H9 (cell line): ENCODE measurements around the gene NXNL2. TPM values are rescaled to one million over a fixed set of nuclear protein-coding genes. Genes with fewer than 3 reads are reported as not detected.

Experiments
- DNase-seq: peaks from one replicate; pipeline ENCODE4 v3.0.0-alpha.2; 2017
- H2AFZ ChIP-seq: one replicate; pipeline ENCODE4 v1.6.1; 2013; ENCODE audit warnings: mild to moderate bottlenecking, low read length, control low read depth, moderate library complexity
- H2AK5ac ChIP-seq: 2 replicates; pipeline ENCODE4 v1.6.1; 2013; ENCODE audit warnings: low read length, control low read depth, mixed read lengths; ENCODE audit not compliant: insufficient read length
- H2BK120ac ChIP-seq: one replicate; pipeline ENCODE4 v1.6.1; 2013; ENCODE audit warnings: low read depth, mild to moderate bottlenecking, low read length, control low read depth, inconsistent platforms; ENCODE audit not compliant: poor library complexity, severe bottlenecking
- H2BK12ac ChIP-seq: 2 replicates; pipeline ENCODE4 v1.6.1; 2013; ENCODE audit warnings: low read length, control low read depth, mixed read lengths, low read depth; ENCODE audit not compliant: insufficient read length
- H2BK15ac ChIP-seq: 2 replicates; pipeline ENCODE4 v1.6.1; 2013; ENCODE audit warnings: low read depth, low read length, control low read depth
- H2BK20ac ChIP-seq: one replicate; pipeline ENCODE4 v1.6.1; 2013; ENCODE audit warnings: low read depth, mild to moderate bottlenecking, low read length, control low read depth, inconsistent platforms; ENCODE audit not compliant: poor library complexity, severe bottlenecking
- H2BK5ac ChIP-seq: 2 replicates; pipeline ENCODE4 v1.6.1; 2013; ENCODE audit warnings: low read length, control low read depth, mixed read lengths; ENCODE audit not compliant: insufficient read length
- H3K14ac ChIP-seq: 2 replicates; pipeline ENCODE4 v1.6.1; 2013; ENCODE audit warnings: low read length, control low read depth; ENCODE audit not compliant: insufficient read depth
- H3K18ac ChIP-seq: 2 replicates; pipeline ENCODE4 v1.6.1; 2013; ENCODE audit warnings: low read depth, mild to moderate bottlenecking, mixed read lengths, low read length, control low read depth; ENCODE audit not compliant: insufficient read length
- H3K23ac ChIP-seq: 2 replicates; pipeline ENCODE4 v1.6.1; 2013; ENCODE audit warnings: low read length, control low read depth, mixed read lengths, low read depth; ENCODE audit not compliant: insufficient read length
- H3K23me2 ChIP-seq: 2 replicates; pipeline ENCODE4 v1.6.1; 2013; ENCODE audit warnings: low read depth, mild to moderate bottlenecking, mixed read lengths, low read length, control low read depth; ENCODE audit not compliant: insufficient read length, poor library complexity, severe bottlenecking
- H3K27ac ChIP-seq: 2 replicates; pipeline ENCODE4 v1.5.1; 2013; ENCODE audit warnings: low read length, control low read depth, mixed read lengths, low read depth; ENCODE audit not compliant: insufficient read length
- H3K27me3 ChIP-seq: 2 replicates; pipeline ENCODE4 v1.6.1; 2013; ENCODE audit warnings: low read length, control low read depth, inconsistent platforms; ENCODE audit not compliant: insufficient read depth
- H3K4ac ChIP-seq: 2 replicates; pipeline ENCODE4 v1.6.1; 2013; ENCODE audit warnings: low read depth, mild to moderate bottlenecking, control low read depth, inconsistent platforms, low read length, moderate library complexity
- H3K4me1 ChIP-seq: 2 replicates; pipeline ENCODE4 v1.6.1; 2013; ENCODE audit warnings: low read length, control low read depth, inconsistent platforms; ENCODE audit not compliant: insufficient read depth
- H3K4me2 ChIP-seq: 2 replicates; pipeline ENCODE4 v1.6.1; 2013; ENCODE audit warnings: low read length, control low read depth, mixed read lengths; ENCODE audit not compliant: insufficient read length, insufficient read depth
- H3K56ac ChIP-seq: 2 replicates; pipeline ENCODE4 v1.6.1; 2013; ENCODE audit warnings: low read depth, mild to moderate bottlenecking, mixed read lengths, low read length, control low read depth; ENCODE audit not compliant: insufficient read length
- H3K79me1 ChIP-seq: 2 replicates; pipeline ENCODE4 v1.6.1; 2013; ENCODE audit warnings: low read depth, mild to moderate bottlenecking, moderate library complexity, low read length, control low read depth, inconsistent platforms; ENCODE audit not compliant: insufficient read depth, poor library complexity, severe bottlenecking
- H3K79me2 ChIP-seq: 2 replicates; pipeline ENCODE4 v1.6.1; 2013; ENCODE audit warnings: low read length, control low read depth, inconsistent platforms; ENCODE audit not compliant: insufficient read depth
- H3K9ac ChIP-seq: 2 replicates; pipeline ENCODE4 v1.6.1; 2013; ENCODE audit warnings: low read length, control low read depth, mixed read lengths; ENCODE audit not compliant: insufficient read length; ENCODE audit errors: extremely low read depth
- H3K9me3 ChIP-seq: one replicate; pipeline ENCODE4 v1.6.1; 2013; ENCODE audit warnings: low read depth, low read length, inconsistent platforms; ENCODE audit not compliant: control insufficient read depth
- H3T11ph ChIP-seq: one replicate; pipeline ENCODE4 v1.6.1; 2013; ENCODE audit warnings: mild to moderate bottlenecking, low read length, control low read depth, inconsistent platforms
- H4K20me1 ChIP-seq: one replicate; pipeline ENCODE4 v1.6.1; 2013; ENCODE audit not compliant: control insufficient read depth, insufficient read length, insufficient read depth
- H4K5ac ChIP-seq: 2 replicates; pipeline ENCODE4 v1.6.1; 2013; ENCODE audit warnings: low read depth, mild to moderate bottlenecking, mixed read lengths, low read length, control low read depth; ENCODE audit not compliant: insufficient read length
- H4K8ac ChIP-seq: replicated peaks from 2 replicates; pipeline ENCODE4 v1.6.1; 2013; ENCODE audit warnings: low read length, control low read depth, mixed read lengths, low read depth; ENCODE audit not compliant: insufficient read length
- H4K91ac ChIP-seq: 2 replicates; pipeline ENCODE4 v1.6.1; 2013; ENCODE audit warnings: low read depth, mild to moderate bottlenecking, moderate library complexity, mixed read lengths, low read length, control low read depth; ENCODE audit not compliant: insufficient read length
- H3K27ac Mint-ChIP-seq, 3 experiments: 2 replicates in 2 of 3; 3 replicates in 1 of 3; pipeline ENCODE4 v1.8.0; 2020 to 2021; ENCODE audit warnings: mixed read lengths in 3 of 3, mild to moderate bottlenecking in 1 of 3, moderate library complexity in 1 of 3
- H3K27me3 Mint-ChIP-seq: 2 replicates; pipeline ENCODE4 v1.8.0; 2021; ENCODE audit warnings: low read depth, mild to moderate bottlenecking, moderate library complexity, mixed read lengths
- H3K36me3 Mint-ChIP-seq, 3 experiments: 2 replicates in 2 of 3; 3 replicates in 1 of 3; pipeline ENCODE4 v1.8.0; 2020 to 2021; ENCODE audit warnings: low read depth in 3 of 3, mixed read lengths in 3 of 3; ENCODE audit not compliant: insufficient read depth in 1 of 3
- H3K4me1 Mint-ChIP-seq, 2 experiments: 2 replicates each; pipeline ENCODE4 v1.8.0; 2020; ENCODE audit warnings: mixed read lengths in 2 of 2
- H3K4me3 Mint-ChIP-seq, 2 experiments: 2 replicates in 1 of 2; 3 replicates in 1 of 2; pipeline ENCODE4 v1.8.0; 2020 to 2021; ENCODE audit warnings: mild to moderate bottlenecking in 2 of 2, mixed read lengths in 2 of 2, moderate library complexity in 1 of 2
- H3K9me3 Mint-ChIP-seq, 2 experiments: 2 replicates in 1 of 2; 3 replicates in 1 of 2; pipeline ENCODE4 v1.8.0; 2020; ENCODE audit warnings: mild to moderate bottlenecking in 2 of 2, mixed read lengths in 2 of 2, moderate library complexity in 1 of 2
- WGBS: extraction: QIAGEN DNeasy Blood & Tissue Kit; methylation state at CpG from one replicate; pipeline ENCODE4 v1.1.7; 2013; ENCODE audit warnings: missing lambda C conversion rate, low lambda C conversion rate, mixed read lengths; ENCODE audit not compliant: insufficient read length; ENCODE audit errors: extremely low coverage; 5-methylcytosine and 5-hydroxymethylcytosine counted together
- long read RNA-seq: library from polyadenylated mRNA; unstranded; transcript quantifications from one replicate; pipeline ENCODE4 v2.0.0, GENCODE V29; 2020
- total RNA-seq: library from RNA; stranded (reverse); gene quantifications from 2 replicates; pipeline ENCODE4 v1.2.1, GENCODE V29; 2021
- TF ChIP-seq, protein P1 (sequence below): fragments of 200-600 bp; sonication (generic); conservative IDR thresholded peaks from 3 replicates; pipeline ENCODE4 v1.8.0; 2021; ENCODE audit warnings: antibody characterized with exemption, mild to moderate bottlenecking

The NXNL2 gene
- 0.33 and 0.57 TPM in 2 replicates for total RNA-seq
- long read RNA-seq: 0 reads

DNA sequence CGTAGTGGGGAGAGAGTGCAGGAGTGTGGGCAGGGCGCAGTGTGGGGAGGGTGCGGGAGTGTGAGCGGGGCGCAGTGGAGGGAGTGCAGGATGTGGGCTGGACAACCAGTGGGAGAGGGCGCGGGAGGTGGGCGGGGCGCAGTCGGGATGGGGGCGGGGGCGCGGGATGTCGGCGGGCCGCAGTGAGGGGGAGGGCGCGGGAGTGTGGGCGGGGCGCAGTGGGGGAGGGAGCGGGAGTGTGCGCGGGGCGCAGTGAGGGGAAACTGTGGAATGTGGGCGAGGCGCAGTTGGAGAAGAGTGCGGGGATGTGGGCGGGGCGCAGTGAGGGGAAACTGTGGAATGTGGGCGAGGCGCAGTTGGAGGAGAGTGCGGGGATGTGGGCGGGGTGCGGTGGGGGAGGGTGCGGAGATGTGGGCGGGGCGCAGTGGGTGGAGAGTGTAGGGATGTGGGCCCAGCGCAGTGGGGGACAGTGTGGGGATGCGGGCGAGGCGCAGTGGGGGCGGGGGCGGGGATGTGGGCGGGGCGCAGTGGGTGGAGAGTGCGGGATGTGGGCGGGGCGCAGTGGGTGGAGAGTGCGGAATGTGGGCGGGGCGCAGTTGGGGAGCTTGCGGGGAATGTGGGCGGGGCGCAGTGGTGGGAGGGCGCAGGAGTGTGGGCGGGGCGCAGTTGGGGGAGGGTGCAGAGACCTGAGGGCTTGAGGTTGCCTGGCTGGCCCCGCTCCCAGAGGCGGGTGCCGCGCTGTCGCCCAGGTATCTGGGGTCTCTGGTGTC lies at the start of gene NXNL2:
Gene NXNL2 (plus strand): TSS at position 723 of the 770 bp plus-strand sequence. CDS start 257 bp downstream, outside the sequence.
- Histone ChIP-seq H3K23me2 (peaks cover 14% of the 10 kb centered on the region), H2BK5ac (no peak within 1 kb of the TSS), H4K20me1 (no peaks in the 10 kb centered on the region), H3K27me3 (no peaks in the 10 kb centered on the region), H3K23ac (no peak within 1 kb of the TSS), H3K9ac (no peak within 1 kb of the TSS), H2BK15ac (no peak within 1 kb of the TSS), H2AK5ac (no peak within 1 kb of the TSS), H2BK20ac (no peak within 1 kb of the TSS), H3K79me1 (no peaks in the 10 kb centered on the region), H3K4me1 (peaks cover 5% of the 10 kb centered on the region; the same call in 1 of the 2 replicates), H3K9me3 (no peaks in the 10 kb centered on the region), H3K4me2 (peak within 1 kb of the TSS; percentile 80), H3K79me2 (no peaks in the 10 kb centered on the region), H2BK120ac (no peak within 1 kb of the TSS), H2AFZ (no peak within 1 kb of the TSS), H3K4ac (no peak within 1 kb of the TSS), H4K5ac (no peak within 1 kb of the TSS), H3T11ph (no peak within 1 kb of the TSS), H3K18ac (peak within 1 kb of the TSS; percentile 47), H4K8ac (no peak within 1 kb of the TSS), H3K14ac (peak within 1 kb of the TSS; percentile 52), H2BK12ac (no peak within 1 kb of the TSS), H4K91ac (no peak within 1 kb of the TSS), H3K56ac (no peak within 1 kb of the TSS), H3K27ac (no peak within 1 kb of the TSS)
- no peaks in the 10 kb centered on the region; a peak in 1 of 7 replicates for H3K36me3 Mint-ChIP-seq
- peak; percentile 93 for DNase-seq
- H3K9me3 Mint-ChIP-seq: peaks cover 0 to 2% of the 10 kb centered on the region in 2 experiments; a peak in 1 of 5 replicates
- TF ChIP-seq, protein P1, sequence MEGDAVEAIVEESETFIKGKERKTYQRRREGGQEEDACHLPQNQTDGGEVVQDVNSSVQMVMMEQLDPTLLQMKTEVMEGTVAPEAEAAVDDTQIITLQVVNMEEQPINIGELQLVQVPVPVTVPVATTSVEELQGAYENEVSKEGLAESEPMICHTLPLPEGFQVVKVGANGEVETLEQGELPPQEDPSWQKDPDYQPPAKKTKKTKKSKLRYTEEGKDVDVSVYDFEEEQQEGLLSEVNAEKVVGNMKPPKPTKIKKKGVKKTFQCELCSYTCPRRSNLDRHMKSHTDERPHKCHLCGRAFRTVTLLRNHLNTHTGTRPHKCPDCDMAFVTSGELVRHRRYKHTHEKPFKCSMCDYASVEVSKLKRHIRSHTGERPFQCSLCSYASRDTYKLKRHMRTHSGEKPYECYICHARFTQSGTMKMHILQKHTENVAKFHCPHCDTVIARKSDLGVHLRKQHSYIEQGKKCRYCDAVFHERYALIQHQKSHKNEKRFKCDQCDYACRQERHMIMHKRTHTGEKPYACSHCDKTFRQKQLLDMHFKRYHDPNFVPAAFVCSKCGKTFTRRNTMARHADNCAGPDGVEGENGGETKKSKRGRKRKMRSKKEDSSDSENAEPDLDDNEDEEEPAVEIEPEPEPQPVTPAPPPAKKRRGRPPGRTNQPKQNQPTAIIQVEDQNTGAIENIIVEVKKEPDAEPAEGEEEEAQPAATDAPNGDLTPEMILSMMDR: no peak
- peaks cover 39% of the 10 kb centered on the region for H3K27me3 Mint-ChIP-seq
- no CpG with 5 or more reads among the region's 62 CpGs for WGBS
- peak within 1 kb of the TSS; percentile 66 to 84 for H3K4me3 Mint-ChIP-seq
- peaks cover 22 to 32% of the 10 kb centered on the region in 2 experiments for H3K4me1 Mint-ChIP-seq
- H3K27ac Mint-ChIP-seq: peak within 1 kb of the TSS in 1 of 3 experiments; percentile 44; a peak in 3 of 7 replicates
